Ovary (tissue), 9 donors: ENCODE results near the gene PIK3C2G. TPM values are rescaled to one million over a fixed set of nuclear protein-coding genes. Genes with fewer than 3 reads are reported as not detected.

Experiments
- DNase-seq, 5 donors: peaks; one replicate each; pipeline ENCODE4 v3.0.0-alpha.2; 2019 to 2020
- H3K27ac ChIP-seq, 2 donors: fragments of 200-600 bp; one replicate each; pipeline versions ENCODE4 v1.5.1 to v1.8.0; 2019 to 2022
- H3K27me3 ChIP-seq: fragments of 200-600 bp; one replicate; pipeline ENCODE4 v1.8.0; 2022
- H3K36me3 ChIP-seq: fragments of 200-600 bp; sonication (generic); one replicate; pipeline ENCODE4 v1.5.1; 2019
- H3K4me1 ChIP-seq: one replicate; pipeline ENCODE4 v1.8.1; 2013; ENCODE audit warnings: mild to moderate bottlenecking, moderate library complexity; ENCODE audit not compliant: insufficient read depth
- H3K4me3 ChIP-seq: fragments of 200-600 bp; sonication (generic); one replicate; pipeline ENCODE4 v1.5.1; 2017
- H3K9me3 ChIP-seq, 2 donors: fragments of 200-600 bp in 1 of 2; sonication (generic) in 1 of 2; one replicate each; pipeline versions ENCODE4 v1.5.1 to v1.8.1; 2013 to 2019; ENCODE audit warnings: mild to moderate bottlenecking in 1 of 2, moderate library complexity in 1 of 2
- EP300 ChIP-seq: sonication (generic); formaldehyde crosslinking; IDR thresholded peaks from one replicate; pipeline ENCODE4 v1.6.1; 2017; ENCODE audit warnings: antibody characterized with exemption
- POLR2A ChIP-seq: fragments of 450-650 bp; IDR thresholded peaks from one replicate; pipeline ENCODE4 v1.6.1; 2017; ENCODE audit warnings: antibody characterized with exemption, mild to moderate bottlenecking, moderate library complexity
- WGBS, 3 donors: extraction: QIAGEN DNeasy Blood & Tissue Kit in 1 of 3; methylation state at CpG; one replicate each; pipeline versions ENCODE4 v1.1.5 to v1.1.7; 2013 to 2017; 5-methylcytosine and 5-hydroxymethylcytosine counted together
- intact Hi-C, 4 donors: fragments of 100-400 bp; cut with DNase I; formaldehyde crosslinking; loops; one replicate each; pipeline versions ENCODE4 v1.11.0 to v1.15.1; 2022 to 2023
- polyA plus RNA-seq, 2 donors: library from polyadenylated mRNA; stranded (reverse); fragments of 200-250 nt in 1 of 2; fragments of 350-450 nt in 1 of 2; fragmentation: Illumina TruSeq in 1 of 2; extraction: RNeasy Lipid Tissue Mini Kit (QIAGEN cat#74804) in 1 of 2; gene quantifications; one replicate each; pipeline ENCODE4 v1.2.3, GENCODE V29; 2013 to 2014
- total RNA-seq, 7 donors: library from RNA; depleted of rRNA in 2 of 7; stranded (reverse); fragments of >200 nt in 2 of 7; fragmentation: NEBNext Ultra II Directional in 3 of 7; extraction: Animal tissue kit (Norgen Biotek cat#: 25700) in 3 of 7; gene quantifications; one replicate each; pipeline versions ENCODE4 v1.1.0 to v1.2.4, GENCODE V29; 2016 to 2023
- TF ChIP-seq, protein P1 (sequence below), 3 donors: fragments of 450-650 bp in 2 of 3; fragments of 200-600 bp in 1 of 3; IDR thresholded peaks; one replicate each; pipeline versions ENCODE4 v1.5.1 to v1.8.0; 2016 to 2022; ENCODE audit warnings: antibody characterized with exemption in 3 of 3, mild to moderate bottlenecking in 1 of 3
- donor health status: DM: no; HTN: no; CAD: no; lungs with moderate emphysema.
- donor health status: DM: no; HTN: no; CAD: no.
- donor health status: Bipolar disorder and iron deficiency.
- donor health status: DM: yes; HTN: yes; CAD: no.
- donor health status: DM: no; HTN: no; CAD: no.
- donor health status: DM: yes; HTN: yes; CAD: no.

The PIK3C2G gene
- total and polyA plus RNA-seq, 9 donors, result 0.02 to 1.6 (median 0.07) TPM; not detected in 4

- TF ChIP-seq POLR2A (no peak), EP300 (no peak)
- TF ChIP-seq, protein P1, sequence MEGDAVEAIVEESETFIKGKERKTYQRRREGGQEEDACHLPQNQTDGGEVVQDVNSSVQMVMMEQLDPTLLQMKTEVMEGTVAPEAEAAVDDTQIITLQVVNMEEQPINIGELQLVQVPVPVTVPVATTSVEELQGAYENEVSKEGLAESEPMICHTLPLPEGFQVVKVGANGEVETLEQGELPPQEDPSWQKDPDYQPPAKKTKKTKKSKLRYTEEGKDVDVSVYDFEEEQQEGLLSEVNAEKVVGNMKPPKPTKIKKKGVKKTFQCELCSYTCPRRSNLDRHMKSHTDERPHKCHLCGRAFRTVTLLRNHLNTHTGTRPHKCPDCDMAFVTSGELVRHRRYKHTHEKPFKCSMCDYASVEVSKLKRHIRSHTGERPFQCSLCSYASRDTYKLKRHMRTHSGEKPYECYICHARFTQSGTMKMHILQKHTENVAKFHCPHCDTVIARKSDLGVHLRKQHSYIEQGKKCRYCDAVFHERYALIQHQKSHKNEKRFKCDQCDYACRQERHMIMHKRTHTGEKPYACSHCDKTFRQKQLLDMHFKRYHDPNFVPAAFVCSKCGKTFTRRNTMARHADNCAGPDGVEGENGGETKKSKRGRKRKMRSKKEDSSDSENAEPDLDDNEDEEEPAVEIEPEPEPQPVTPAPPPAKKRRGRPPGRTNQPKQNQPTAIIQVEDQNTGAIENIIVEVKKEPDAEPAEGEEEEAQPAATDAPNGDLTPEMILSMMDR (IDR thresholded peaks at IDR 0.05), result no peak
- intact Hi-C loops, result no loop called here
- WGBS, 3 donors, result 95 to 100% (median 97%) methylated on average over 2 of the region's 2 CpGs
These were observed 155.1 kb downstream of the PIK3C2G start for GRCh38 chr12:18416412-18416811.

GRCh38 chr12:18419311-18419710, 158.0 kb downstream of the PIK3C2G start:
- H3K4me3 ChIP-seq, result no peak overlapping the region
- 78 to 89% (median 83%) methylated on average over 4 of the region's 4 CpGs for WGBS, 3 donors
- no peaks in the 10 kb centered on the region for H3K4me1 ChIP-seq
- H3K36me3 ChIP-seq, result no peaks in the 10 kb centered on the region
- intact Hi-C loops, result no loop called here
- TF ChIP-seq, protein P1 (IDR thresholded peaks at IDR 0.05), result no peak
- TF ChIP-seq EP300 (no peak), POLR2A (no peak)
- no peaks in the 10 kb centered on the region for H3K27me3 ChIP-seq
- no peaks in the 10 kb centered on the region for H3K9me3 ChIP-seq
- no peak overlapping the region for H3K27ac ChIP-seq
- DNase-seq, result no peak

More at GRCh38 chr12:18416412-18416811, 155.1 kb downstream of the PIK3C2G start:
- Histone ChIP-seq H3K4me1 (no peaks in the 10 kb centered on the region), H3K9me3 (no peaks in the 10 kb centered on the region), H3K27ac (no peak overlapping the region), H3K36me3 (no peaks in the 10 kb centered on the region), H3K27me3 (no peaks in the 10 kb centered on the region), H3K4me3 (no peak overlapping the region)
- no peak for DNase-seq

- intact Hi-C loops, result no loop called here
- 18 to 28% (median 25%) methylated on average over 3 of the region's 3 CpGs for WGBS, 3 donors
- no peaks in the 10 kb centered on the region for H3K36me3 ChIP-seq
These were observed 160.5 kb downstream of the PIK3C2G start for GRCh38 chr12:18421867-18422266.

GRCh38 chr12:18422871-18423270, 161.6 kb downstream of the PIK3C2G start:
- H3K4me1 ChIP-seq, result no peaks in the 10 kb centered on the region
- no peak overlapping the region for H3K4me3 ChIP-seq
- TF ChIP-seq EP300, result no peak
- no peaks in the 10 kb centered on the region for H3K27me3 ChIP-seq
- no peaks in the 10 kb centered on the region for H3K9me3 ChIP-seq
- H3K27ac ChIP-seq, result no peak overlapping the region
- DNase-seq, result no peak
- no peaks in the 10 kb centered on the region for H3K36me3 ChIP-seq
- intact Hi-C loops, result no loop called here

More at GRCh38 chr12:18421867-18422266, 160.5 kb downstream of the PIK3C2G start:
- TF ChIP-seq, protein P1 (IDR thresholded peaks at IDR 0.05), result no peak
- TF ChIP-seq EP300 (no peak), POLR2A (no peak)
- no peaks in the 10 kb centered on the region for H3K27me3 ChIP-seq
- no peak for DNase-seq
- H3K27ac ChIP-seq, result no peak overlapping the region
- H3K9me3 ChIP-seq, result no peaks in the 10 kb centered on the region
- H3K4me3 ChIP-seq, result no peak overlapping the region
- H3K4me1 ChIP-seq, result no peaks in the 10 kb centered on the region

DNA sequence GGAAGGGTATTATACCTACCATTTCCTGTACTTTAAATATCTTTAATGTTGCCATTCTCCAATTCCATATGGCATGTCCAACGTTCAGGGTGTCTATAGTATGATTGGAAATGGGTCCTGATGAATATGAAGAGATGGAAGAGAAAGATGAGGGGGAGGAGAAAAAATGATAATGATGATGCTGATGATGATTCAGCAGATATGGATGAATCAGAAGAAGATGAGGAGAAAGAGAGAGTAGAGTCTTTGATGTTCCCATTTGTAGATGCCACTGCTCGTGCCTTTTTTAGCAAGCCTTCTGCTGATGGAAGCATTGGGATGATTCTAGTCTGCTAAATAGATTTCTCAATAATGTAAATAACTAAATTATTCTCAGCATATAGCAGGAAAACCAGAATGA, 163.5 kb downstream of the PIK3C2G start:
- TF ChIP-seq, protein P1 (IDR thresholded peaks at IDR 0.05), result no peak
- H3K4me3 ChIP-seq, result no peak overlapping the region
- H3K27ac ChIP-seq, result no peak overlapping the region
- 88 to 93% (median 91%) methylated on average over 2 of the region's 2 CpGs for WGBS, 3 donors
- H3K27me3 ChIP-seq, result no peaks in the 10 kb centered on the region
- H3K4me1 ChIP-seq, result no peaks in the 10 kb centered on the region
- no peak for DNase-seq
- no peaks in the 10 kb centered on the region for H3K36me3 ChIP-seq
- H3K9me3 ChIP-seq, result no peaks in the 10 kb centered on the region
- intact Hi-C loops, result no loop called here
